CD4-positive, alpha-beta T cell treated with Interleukin-10 for 1 hour (primary cell): ENCODE results near the gene PTBP1.
"Not testable (repeated sequence)": the region's sequence is repeated elsewhere in the genome, so short reads cannot be mapped to it uniquely, and the experiment has no call there.

Experiments
- DNase-seq: peaks from one replicate; pipeline ENCODE4 v3.0.0-alpha.2; 2020

PTBP1 gene

GRCh38 chr19:812049-812746 lies 14.9 kb downstream of the PTBP1 start:
- DNase-seq: no peak

- DNase-seq: no peak
These were observed 15.5 kb downstream of the PTBP1 start for GRCh38 chr19:812747-813218.

- DNase-seq: no peak
These were observed 16.2 kb downstream of the PTBP1 start for GRCh38 chr19:813219-814151.

- no peak for DNase-seq
These were observed 17.2 kb downstream of the PTBP1 start for GRCh38 chr19:814152-815078.

GRCh38 chr19:815079-815774 lies 18.0 kb downstream of the PTBP1 start:
- no peak for DNase-seq

GRCh38 chr19:815775-816499 lies 18.7 kb downstream of the PTBP1 start:
- no peak for DNase-seq

- no peak for DNase-seq
These were observed 19.2 kb downstream of the PTBP1 start for GRCh38 chr19:816500-816857.

- DNase-seq: not testable (repeated sequence)
These were observed 23.0 kb downstream of the PTBP1 start for GRCh38 chr19:820212-820611.

- DNase-seq: no peak
These were observed 24.1 kb downstream of the PTBP1 start for GRCh38 chr19:821231-821824.

- DNase-seq: no peak
These were observed 24.7 kb downstream of the PTBP1 start, which contains the start of gene PLPPR3 for GRCh38 chr19:821825-822503. Gene PLPPR3 (minus strand): TSS chr19:821955. CDS start chr19:821559, 396 bp downstream.

- DNase-seq: no peak
These were observed 26.4 kb downstream of the PTBP1 start for GRCh38 chr19:823565-824121.

GRCh38 chr19:824885-825284 lies 27.6 kb downstream of the PTBP1 start:
- no peak for DNase-seq

- no peak for DNase-seq
These were observed 28.8 kb downstream of the PTBP1 start for GRCh38 chr19:825897-826644.

- DNase-seq: no peak
These were observed 30.1 kb downstream of the PTBP1 start for GRCh38 chr19:827314-827709.

- no peak for DNase-seq
These were observed 30.6 kb downstream of the PTBP1 start, which contains the start of gene AZU1 for GRCh38 chr19:827710-828321. Gene AZU1 (plus strand): TSS chr19:827837. CDS start chr19:827847, 10 bp downstream.

GRCh38 chr19:829129-829758 lies 32.0 kb downstream of the PTBP1 start:
- DNase-seq: no peak

GRCh38 chr19:831407-832369 lies 34.4 kb downstream of the PTBP1 start:
- no peak for DNase-seq
